H1 (cell line): Measurements from ENCODE around the gene NBPF3. TPM values are rescaled to one million over a fixed set of nuclear protein-coding genes. Genes with fewer than 3 reads are reported as not detected.

Source experiments
- CTCF ChIA-PET: fragments of 300-600 bp; sonication (Branson Sonifier 250); formaldehyde crosslinking; loops from one replicate; lab custom pipeline; 2021; ENCODE audit not compliant: partially characterized antibody; lab: Charles Lee
- POLR2A ChIA-PET: fragments of 300-600 bp; sonication (Branson Sonifier 250); formaldehyde crosslinking; loops from one replicate; lab custom pipeline; 2021; ENCODE audit warnings: inconsistent platforms; ENCODE audit not compliant: partially characterized antibody; lab: Charles Lee
- DNase-seq, 2 experiments: peaks; one replicate each; pipeline versions ENCODE4 v3.0.0 to v3.0.0-alpha.2; 2010 to 2022; ENCODE audit warnings: low spot score in 2 of 2, low read depth in 1 of 2, mixed read lengths in 1 of 2
- FAIRE-seq: peaks from 2 replicates; lab custom pipeline; 2011; peaks lifted over from hg19 to GRCh38; lab: Jason Lieb, UNC
- H2AFZ ChIP-seq: 2 replicates; pipeline ENCODE4 v1.8.1; 2012; ENCODE audit warnings: low read length, inconsistent platforms
- H2AK5ac ChIP-seq: 2 replicates; pipeline ENCODE4 v1.6.1; 2013; ENCODE audit warnings: low read depth, low read length
- H2BK120ac ChIP-seq: replicated peaks from 2 replicates; pipeline ENCODE3; 2013; ENCODE audit warnings: low read depth, low read length, inconsistent platforms
- H2BK12ac ChIP-seq: 2 replicates; pipeline ENCODE4 v1.6.1; 2013; ENCODE audit warnings: low read depth, low read length
- H2BK15ac ChIP-seq: 2 replicates; pipeline ENCODE4 v1.6.1; 2013; ENCODE audit warnings: low read length
- H2BK20ac ChIP-seq: 2 replicates; pipeline ENCODE4 v1.6.1; 2013; ENCODE audit warnings: low read length
- H2BK5ac ChIP-seq: 2 replicates; pipeline ENCODE4 v1.6.1; 2013; ENCODE audit warnings: low read depth, low read length
- H3K14ac ChIP-seq: 2 replicates; pipeline ENCODE4 v1.6.1; 2013; ENCODE audit warnings: inconsistent platforms; ENCODE audit not compliant: insufficient read length
- H3K18ac ChIP-seq: 2 replicates; pipeline ENCODE4 v1.6.1; 2013; ENCODE audit warnings: low read length; ENCODE audit errors: extremely low read depth
- H3K23ac ChIP-seq: 2 replicates; pipeline ENCODE4 v1.6.1; 2013; ENCODE audit warnings: inconsistent platforms; ENCODE audit not compliant: insufficient read length
- H3K23me2 ChIP-seq: 2 replicates; pipeline ENCODE4 v1.6.1; 2013; ENCODE audit warnings: low read depth, low read length
- H3K27ac ChIP-seq: 2 replicates; pipeline ENCODE4 v1.6.1; 2011; ENCODE audit warnings: low read depth, low read length, inconsistent platforms
- H3K27me3 ChIP-seq, 4 experiments: replicated peaks in 1 of 4; 1 replicate in 1 of 4; 2 replicates in 3 of 4; pipeline versions ENCODE4 v1.6.1 to v1.8.1; 2011 to 2013; ENCODE audit warnings: low read length in 3 of 4, mild to moderate bottlenecking in 3 of 4, inconsistent platforms in 2 of 4, mixed read lengths in 2 of 4, moderate library complexity in 1 of 4; ENCODE audit not compliant: control insufficient read depth in 3 of 4, insufficient read depth in 3 of 4; ENCODE audit errors: extremely low read depth in 1 of 4
- H3K36me3 ChIP-seq, 4 experiments: 2 replicates each; pipeline versions ENCODE4 v1.6.1 to v1.8.1; 2011 to 2013; ENCODE audit warnings: mild to moderate bottlenecking in 4 of 4, low read length in 3 of 4, moderate library complexity in 2 of 4, control low read depth in 1 of 4, inconsistent platforms in 1 of 4; ENCODE audit not compliant: insufficient read depth in 4 of 4, control insufficient read depth in 2 of 4
- H3K4ac ChIP-seq: replicated peaks from 2 replicates; pipeline ENCODE3; 2013; ENCODE audit warnings: low read length, low read depth, mixed read lengths, inconsistent platforms; ENCODE audit not compliant: insufficient read length
- H3K4me1 ChIP-seq, 4 experiments: replicated peaks in 1 of 4; 1 replicate in 1 of 4; 2 replicates in 3 of 4; pipeline versions ENCODE4 v1.6.1 to v1.8.1; 2011 to 2013; ENCODE audit warnings: low read length in 3 of 4, inconsistent platforms in 2 of 4, mixed read lengths in 1 of 4; ENCODE audit not compliant: insufficient read depth in 4 of 4, control insufficient read depth in 3 of 4
- H3K4me2 ChIP-seq, 2 experiments: 2 replicates each; pipeline versions ENCODE4 v1.6.1 to v1.8.1; 2011 to 2013; ENCODE audit warnings: low read depth in 2 of 2, low read length in 2 of 2, control low read depth in 1 of 2, inconsistent platforms in 1 of 2, mild to moderate bottlenecking in 1 of 2; ENCODE audit not compliant: insufficient read depth in 1 of 2
- H3K4me3 ChIP-seq, 4 experiments: fragments of 200-600, 300-600 bp in 1 of 4; sonication (generic), shearing (Covaris generic), sonication (Bioruptor Twin) in 1 of 4; 2 replicates each; pipeline versions ENCODE4 v1.5.1 to v1.8.1; 2011 to 2016; ENCODE audit warnings: low read length in 4 of 4, low read depth in 3 of 4, control low read depth in 2 of 4, inconsistent platforms in 2 of 4, mild to moderate bottlenecking in 2 of 4, mixed read lengths in 1 of 4, moderate library complexity in 1 of 4; ENCODE audit not compliant: insufficient read depth in 2 of 4; ENCODE audit errors: extremely low read depth in 1 of 4
- H3K56ac ChIP-seq: replicated peaks from 2 replicates; pipeline ENCODE3; 2013; ENCODE audit warnings: low read depth, mild to moderate bottlenecking, mixed read lengths, low read length, inconsistent platforms; ENCODE audit not compliant: insufficient read length
- H3K79me1 ChIP-seq: 2 replicates; pipeline ENCODE4 v1.6.1; 2013; ENCODE audit warnings: low read depth, low read length, control low read depth
- H3K79me2 ChIP-seq, 2 experiments: 2 replicates each; pipeline versions ENCODE4 v1.6.1 to v1.8.1; 2012 to 2013; ENCODE audit warnings: low read length in 2 of 2, mild to moderate bottlenecking in 2 of 2, inconsistent platforms in 1 of 2; ENCODE audit not compliant: insufficient read depth in 2 of 2, control insufficient read depth in 1 of 2
- H3K9ac ChIP-seq, 4 experiments: replicated peaks in 1 of 4; 1 replicate in 1 of 4; 2 replicates in 3 of 4; pipeline versions ENCODE4 v1.6.1 to v1.8.1; 2011 to 2013; ENCODE audit warnings: low read depth in 3 of 4, low read length in 3 of 4, control low read depth in 2 of 4, mild to moderate bottlenecking in 2 of 4, moderate library complexity in 2 of 4, inconsistent platforms in 1 of 4; ENCODE audit errors: extremely low read depth in 1 of 4
- H3K9me3 ChIP-seq, 2 experiments: 2 replicates each; pipeline versions ENCODE4 v1.6.1 to v1.8.1; 2012 to 2013; ENCODE audit warnings: mild to moderate bottlenecking in 2 of 2, moderate library complexity in 2 of 2, control low read depth in 1 of 2, inconsistent platforms in 1 of 2, low read depth in 1 of 2, low read length in 1 of 2, mixed read lengths in 1 of 2; ENCODE audit not compliant: insufficient read depth in 2 of 2
- H4K20me1 ChIP-seq, 2 experiments: replicated peaks in 1 of 2; 2 replicates each; pipeline versions ENCODE3 to v1.8.1; 2011 to 2013; ENCODE audit warnings: inconsistent platforms in 2 of 2, low read length in 2 of 2, mild to moderate bottlenecking in 1 of 2; ENCODE audit not compliant: insufficient read depth in 2 of 2, control insufficient read depth in 1 of 2
- H4K5ac ChIP-seq: 2 replicates; pipeline ENCODE4 v1.6.1; 2013; ENCODE audit warnings: low read length, low read depth, mixed read lengths, inconsistent platforms; ENCODE audit not compliant: insufficient read length
- H4K8ac ChIP-seq: 2 replicates; pipeline ENCODE4 v1.8.0; 2013; ENCODE audit warnings: mild to moderate bottlenecking, moderate library complexity, low read length, inconsistent platforms; ENCODE audit not compliant: insufficient read depth; ENCODE audit errors: extremely low read depth
- H4K91ac ChIP-seq: replicated peaks from 2 replicates; pipeline ENCODE3; 2013; ENCODE audit warnings: low read length, mixed read lengths, inconsistent platforms; ENCODE audit not compliant: insufficient read length
- FOSL1 ChIP-seq: IDR thresholded peaks from 2 replicates; pipeline ENCODE4 v1.6.1; 2011; ENCODE audit warnings: mild to moderate bottlenecking, low read depth, low read length, moderate library complexity; ENCODE audit not compliant: insufficient read depth
- KDM5A ChIP-seq: fragments of 200-600 bp; IDR thresholded peaks from 2 replicates; pipeline ENCODE4 v1.7.1; 2012; ENCODE audit warnings: mild to moderate bottlenecking, low read length, inconsistent platforms, mixed read lengths
- RXRA ChIP-seq: IDR thresholded peaks from 2 replicates; pipeline ENCODE4 v1.6.1; 2011; ENCODE audit warnings: low read depth, mild to moderate bottlenecking, low read length, moderate library complexity; ENCODE audit not compliant: insufficient read depth
- SIRT6 ChIP-seq: IDR thresholded peaks from one replicate; pipeline ENCODE4 v1.7.1; 2012; ENCODE audit warnings: low read length, inconsistent platforms
- ZNF274 ChIP-seq: IDR thresholded peaks from 2 replicates; pipeline ENCODE4 v1.7.0; 2012; ENCODE audit warnings: low read length, borderline replicate concordance; ENCODE audit errors: extremely low read depth
- WGBS, 2 experiments: shearing (Covaris generic) in 1 of 2; methylation state at CpG; one replicate each; pipeline versions ENCODE4 v1.1.6 to v1.1.7; 2013 to 2015; ENCODE audit warnings: low lambda C conversion rate in 2 of 2, mixed read lengths in 2 of 2, inconsistent platforms in 1 of 2, low coverage in 1 of 2, missing lambda C conversion rate in 1 of 2; ENCODE audit not compliant: insufficient replicate concordance in 2 of 2, insufficient coverage in 1 of 2, insufficient read length in 1 of 2; ENCODE audit errors: extremely low coverage in 1 of 2, missing lambda C conversion rate in 1 of 2; 5-methylcytosine and 5-hydroxymethylcytosine counted together
- long read RNA-seq, 2 experiments: library from RNA in 1 of 2; library from capped mRNA in 1 of 2; stranded (forward); transcript quantifications; one replicate each; pipeline ENCODE4 v2.0.0, GENCODE V29; 2021; ENCODE audit warnings: inconsistent platforms in 1 of 2
- polyA minus RNA-seq, 3 experiments: library from RNA; depleted of rRNA, polyadenylated mRNA; stranded (reverse); fragments of >200 nt; gene quantifications; 1 replicate in 2 of 3; 2 replicates in 1 of 3; pipeline ENCODE4 v1.2.3, GENCODE V29; 2011
- polyA plus RNA-seq, 7 experiments: library from polyadenylated mRNA; depleted of rRNA in 3 of 7; stranded (reverse) in 5 of 7; unstranded in 2 of 7; fragments of >200 nt in 5 of 7; fragments of 200-250 nt in 2 of 7; gene quantifications; 1 replicate in 5 of 7; 2 replicates in 1 of 7; 4 replicates in 1 of 7; pipeline versions ENCODE4 v1.2.1 to v1.2.3, GENCODE V29; 2011 to 2013; ENCODE audit warnings: missing spikeins in 2 of 7, mixed read lengths in 2 of 7
- total RNA-seq: library from RNA; stranded (reverse); fragmentation: NEBNext Ultra II Directional; extraction: Animal tissue kit (Norgen Biotek cat#: 25700); gene quantifications from 2 replicates; pipeline ENCODE4 v1.2.1, GENCODE V29; 2021

The NBPF3 gene, protein sequence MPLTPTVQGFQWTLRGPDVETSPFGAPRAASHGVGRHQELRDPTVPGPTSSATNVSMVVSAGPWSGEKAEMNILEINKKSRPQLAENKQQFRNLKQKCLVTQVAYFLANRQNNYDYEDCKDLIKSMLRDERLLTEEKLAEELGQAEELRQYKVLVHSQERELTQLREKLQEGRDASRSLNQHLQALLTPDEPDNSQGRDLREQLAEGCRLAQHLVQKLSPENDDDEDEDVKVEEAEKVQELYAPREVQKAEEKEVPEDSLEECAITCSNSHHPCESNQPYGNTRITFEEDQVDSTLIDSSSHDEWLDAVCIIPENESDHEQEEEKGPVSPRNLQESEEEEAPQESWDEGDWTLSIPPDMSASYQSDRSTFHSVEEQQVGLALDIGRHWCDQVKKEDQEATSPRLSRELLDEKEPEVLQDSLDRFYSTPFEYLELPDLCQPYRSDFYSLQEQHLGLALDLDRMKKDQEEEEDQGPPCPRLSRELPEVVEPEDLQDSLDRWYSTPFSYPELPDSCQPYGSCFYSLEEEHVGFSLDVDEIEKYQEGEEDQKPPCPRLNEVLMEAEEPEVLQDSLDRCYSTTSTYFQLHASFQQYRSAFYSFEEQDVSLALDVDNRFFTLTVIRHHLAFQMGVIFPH
- total RNA-seq = 4.1 and 4.3 TPM in 2 replicates
- polyA plus RNA-seq (2011; rRNA removed) = 2.7 and 3.8 TPM in 2 replicates
- polyA plus RNA-seq (2011; cell fraction: cytosol; rRNA removed) = 3.8 TPM
- 9.1 TPM for polyA plus RNA-seq (2011; cell fraction: nucleus; rRNA removed)
- 3.6 to 5.6 TPM (median 4.8 TPM) in 4 replicates for polyA plus RNA-seq (2012, experiment 1 of 2)
- 1.5 TPM for polyA plus RNA-seq (2012, experiment 2 of 2)
- 2.6 TPM for polyA plus RNA-seq (2013, experiment 1 of 2)
- 2.5 TPM for polyA plus RNA-seq (2013, experiment 2 of 2)
- 6.7 and 12.0 TPM in 2 replicates for polyA minus RNA-seq (2011; rRNA and poly(A)+ RNA removed)
- 4.3 TPM for polyA minus RNA-seq (2011; cell fraction: cytosol; rRNA and poly(A)+ RNA removed)
- 7.9 TPM for polyA minus RNA-seq (2011; cell fraction: nucleus; rRNA and poly(A)+ RNA removed)
- long read RNA-seq, experiment 1, full-length matches to known transcripts = 1 of 5 reads
- long read RNA-seq, experiment 1, partial matches to known transcripts = 2 of 5 reads
- long read RNA-seq, experiment 1, other reads (novel, unspliced or antisense) = 2 of 5 reads
- long read RNA-seq, experiment 2, partial matches to known transcripts = 0 of 1 reads
- long read RNA-seq, experiment 2, other reads (novel, unspliced or antisense) = 1 of 1 reads

DNA sequence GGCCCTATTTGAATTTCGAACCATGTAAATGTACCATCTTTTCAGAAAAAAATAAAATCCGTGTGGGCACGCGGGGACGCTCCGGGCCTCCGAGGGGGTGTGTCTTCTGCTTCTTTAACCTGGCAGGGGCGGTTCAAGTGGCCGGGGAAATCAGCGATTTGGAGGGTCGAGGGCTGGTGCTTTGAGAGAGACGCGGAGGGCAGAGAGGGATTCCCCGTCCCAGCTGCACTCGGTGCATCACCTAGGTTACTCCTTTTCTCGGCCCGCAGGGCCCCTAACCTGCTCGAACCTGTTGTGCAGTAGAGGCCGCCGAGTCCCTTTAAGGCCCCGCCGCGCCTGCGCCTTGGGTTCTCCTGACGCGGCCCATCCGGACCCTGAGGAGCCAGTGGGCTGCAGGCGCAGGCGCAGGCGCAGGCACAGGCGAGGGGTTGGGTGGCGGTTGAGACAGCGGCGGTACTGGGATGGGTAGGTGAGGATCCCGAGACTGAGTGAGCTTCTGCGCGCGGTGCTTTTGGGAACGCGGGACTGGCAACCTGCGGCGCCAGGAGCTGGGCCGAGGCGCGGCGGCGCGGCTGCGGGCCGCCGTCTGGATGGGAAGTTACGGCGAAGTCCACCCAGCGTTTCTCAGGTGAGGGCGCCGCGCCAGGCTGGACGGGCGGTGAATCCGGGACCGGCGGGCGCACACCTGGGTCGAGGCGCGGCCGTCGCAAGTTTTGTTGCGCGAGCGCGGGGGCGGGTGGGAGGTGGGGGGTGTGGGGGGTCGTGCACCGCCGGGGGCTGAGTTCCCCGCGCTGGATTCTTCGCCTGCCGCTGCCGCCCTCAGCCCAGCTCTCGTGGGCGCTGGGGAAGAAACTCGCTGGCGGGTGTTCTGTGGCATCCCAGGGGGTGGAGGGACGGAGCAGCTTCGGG lies at the start of gene NBPF3:
Gene NBPF3, plus strand, starts transcription at position 417 of the 909 bp plus-strand sequence. CDS start 4,950 bp downstream, outside the sequence.
- no peak within 1 kb of the TSS for H3K23ac ChIP-seq
- H3K79me2 ChIP-seq = no peaks in the 10 kb centered on the region
- peak within 1 kb of the TSS; percentile 55 to 72 (median 61) for H3K4me3 ChIP-seq
- H4K20me1 ChIP-seq = no peaks in the 10 kb centered on the region
- no peaks in the 10 kb centered on the region for H3K36me3 ChIP-seq
- no peak within 1 kb of the TSS for H2BK12ac ChIP-seq
- H2BK15ac ChIP-seq = no peak within 1 kb of the TSS
- peak within 1 kb of the TSS; percentile 7; the same call in 1 of the 2 replicates for H3K18ac ChIP-seq
- 2% methylated on average over 66 of the region's 87 CpGs; no CpG with 5 or more reads in 1 of the 2 experiments for WGBS, 2 experiments
- H3K14ac ChIP-seq = no peak within 1 kb of the TSS
- H2BK5ac ChIP-seq = no peak within 1 kb of the TSS
- no peaks in the 10 kb centered on the region for H3K79me1 ChIP-seq
- H3K9me3 ChIP-seq = no peaks in the 10 kb centered on the region
- peaks cover 0 to 5% (median 3%) of the 10 kb centered on the region in 4 experiments; a peak in 3 of 7 replicates for H3K4me1 ChIP-seq
- peaks cover 10% of the 10 kb centered on the region; the same call in 1 of the 2 replicates for H3K23me2 ChIP-seq
- peaks cover 0 to 30% (median 17%) of the 10 kb centered on the region in 4 experiments; a peak in 6 of 7 replicates for H3K27me3 ChIP-seq
- H3K9ac ChIP-seq = peak within 1 kb of the TSS in 2 of 4 experiments; percentile 14 to 20; a peak in 4 of 7 replicates
- H2BK120ac ChIP-seq = peak within 1 kb of the TSS; percentile 78
- 0 out of 2 replicates have a peak within 1 kb of the TSS, but pooled peaks have one; percentile 3 for H4K8ac ChIP-seq
- H3K56ac ChIP-seq = no peak within 1 kb of the TSS
- H3K27ac ChIP-seq = no peak within 1 kb of the TSS; the same call in 1 of the 2 replicates
- CTCF ChIA-PET = interaction anchor here (0.6 to 2.3 kb wide), 6 partner anchors 11 to 223 kb away, joined by 3 to 5 read pairs (median 4); no protein-coding TSS in a partner anchor
- no peak within 1 kb of the TSS for H4K5ac ChIP-seq
- DNase-seq (peak; percentile 67 to 89), FAIRE-seq (no peak)
- no peak within 1 kb of the TSS for H2AK5ac ChIP-seq
- H3K4ac ChIP-seq = no peak within 1 kb of the TSS
- POLR2A ChIA-PET = no interaction called here
- H2BK20ac ChIP-seq = 0 out of 2 replicates have a peak within 1 kb of the TSS, but pooled peaks have one; percentile 72
- 0 out of 2 replicates have a peak within 1 kb of the TSS, but pooled peaks have one; percentile 43 for H2AFZ ChIP-seq
- no peak within 1 kb of the TSS for H4K91ac ChIP-seq
- H3K4me2 ChIP-seq = peak within 1 kb of the TSS; percentile 67 to 86
- TF ChIP-seq KDM5A (no peak), SIRT6 (no peak), FOSL1 (no peak), ZNF274 (no peak), RXRA (no peak)
